ENCODE data around the gene ANKS1B.

ANKS1B gene

DNA sequence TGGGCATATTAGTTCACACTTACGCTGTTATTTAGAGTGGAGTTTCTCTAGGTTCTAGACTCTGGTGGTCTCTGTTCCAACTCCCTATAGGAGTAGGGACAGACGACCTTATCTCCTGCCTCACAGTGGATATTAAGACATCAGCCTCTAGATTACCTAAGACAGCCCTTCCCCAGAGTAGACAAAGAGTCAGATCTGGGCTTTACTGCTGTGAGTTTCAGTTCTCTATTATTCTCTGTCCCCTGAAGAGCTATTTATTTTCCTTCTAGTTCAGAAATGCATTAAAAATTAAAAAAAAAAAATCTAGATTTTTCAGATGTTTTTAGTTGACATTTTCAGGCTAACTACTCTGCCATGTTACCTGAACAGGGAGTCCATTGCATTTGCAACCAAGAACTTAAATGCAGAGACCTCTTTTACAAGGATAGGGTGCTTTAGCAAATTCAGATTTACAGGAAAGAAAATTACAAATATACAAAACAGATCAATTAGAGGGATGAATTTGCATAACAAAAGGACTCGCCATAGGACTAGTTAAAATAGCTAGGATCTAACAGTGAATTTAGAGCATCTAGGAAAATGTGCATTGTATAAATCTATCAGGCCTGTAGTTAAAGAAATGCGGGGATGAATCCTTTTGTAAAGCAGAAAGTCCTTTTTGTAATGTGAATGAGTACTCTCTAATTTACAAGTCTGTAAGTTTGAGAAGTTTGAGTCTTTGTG lies 958.2 kb downstream of the ANKS1B start:
- DNase-seq (ENCODE audit: low read depth in 2 of 2, low spot score in 1 of 2): no peak

DNA sequence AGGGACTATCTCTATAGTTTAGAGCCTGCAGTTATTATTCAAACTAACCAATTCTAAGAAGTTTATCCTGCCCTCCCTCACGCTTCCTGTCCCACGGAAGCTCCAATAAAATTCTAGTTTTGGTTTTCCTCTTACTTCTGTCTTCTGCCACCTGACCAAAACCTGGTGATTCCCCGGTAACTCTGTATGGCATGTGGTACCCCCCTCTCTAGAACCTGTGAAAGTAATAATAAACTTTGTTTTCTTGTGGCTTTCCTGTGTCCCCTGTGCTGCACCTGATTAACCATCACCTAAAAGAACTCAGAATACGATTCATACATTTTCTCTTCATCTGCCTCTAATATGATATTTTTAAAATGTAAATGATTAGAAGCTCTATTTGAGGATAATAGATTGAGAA lies 959.9 kb downstream of the ANKS1B start:
- no peak for DNase-seq (ENCODE audit: low read depth in 2 of 2, low spot score in 1 of 2)

DNA sequence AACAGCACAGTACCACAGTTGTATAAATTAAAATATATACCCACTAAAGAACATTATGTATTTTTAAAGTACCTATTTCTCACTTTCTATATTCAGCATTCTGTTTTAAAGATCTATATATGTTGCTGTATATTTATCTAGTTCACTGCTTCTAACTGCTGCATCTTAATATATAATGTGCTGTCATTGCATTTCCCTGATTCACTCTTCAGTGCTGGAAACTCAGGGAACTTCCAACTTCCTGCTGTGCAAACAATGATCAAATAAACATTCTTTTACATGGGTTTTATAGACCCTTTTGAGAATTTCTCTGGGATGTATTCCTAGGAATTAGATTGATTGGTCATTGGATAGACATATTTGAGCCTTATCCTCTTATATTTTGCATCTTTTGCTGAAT lies 960.5 kb downstream of the ANKS1B start:
- no peak for DNase-seq (ENCODE audit: low read depth in 2 of 2, low spot score in 1 of 2)

DNA sequence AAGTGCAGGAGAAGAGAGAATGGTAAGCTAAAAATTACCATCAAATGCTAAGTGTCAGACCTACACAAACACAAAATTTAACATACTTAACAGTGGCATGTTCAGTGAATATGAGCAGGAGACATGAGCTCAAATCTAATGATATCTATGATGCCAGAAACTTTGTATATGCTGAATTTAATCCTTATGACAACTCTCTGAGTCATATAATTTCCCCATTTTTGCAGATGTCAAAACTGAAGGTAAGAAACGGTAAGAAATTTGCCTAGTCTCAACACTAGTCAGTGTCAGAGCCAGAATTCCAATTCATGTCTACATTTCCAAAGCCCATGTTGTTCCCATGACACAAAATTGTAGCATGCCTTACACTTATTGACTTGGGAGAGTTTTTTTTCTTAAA lies 963.9 kb downstream of the ANKS1B start:
- DNase-seq (ENCODE audit: low read depth in 2 of 2, low spot score in 1 of 2): no peak

DNA sequence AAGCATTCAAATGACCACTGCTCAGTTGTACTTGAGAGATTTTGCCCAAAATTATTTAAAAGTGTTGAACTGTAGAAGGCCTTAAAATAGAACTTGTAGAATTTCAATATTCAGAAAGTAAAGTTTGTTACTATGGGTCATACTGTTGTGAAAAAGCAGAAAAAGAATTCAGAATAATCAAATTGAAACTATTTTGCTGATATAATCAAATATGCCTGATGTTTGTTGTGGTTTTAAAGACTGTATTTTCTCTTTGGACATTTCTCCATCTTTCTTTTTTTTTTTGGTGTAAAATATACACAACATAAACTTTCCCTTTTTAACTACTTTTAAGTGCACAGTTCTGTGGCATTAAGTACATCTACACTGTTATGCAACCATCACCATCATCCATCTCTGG lies 964.9 kb downstream of the ANKS1B start:
- no peak for DNase-seq (ENCODE audit: low read depth in 2 of 2, low spot score in 1 of 2)

DNA sequence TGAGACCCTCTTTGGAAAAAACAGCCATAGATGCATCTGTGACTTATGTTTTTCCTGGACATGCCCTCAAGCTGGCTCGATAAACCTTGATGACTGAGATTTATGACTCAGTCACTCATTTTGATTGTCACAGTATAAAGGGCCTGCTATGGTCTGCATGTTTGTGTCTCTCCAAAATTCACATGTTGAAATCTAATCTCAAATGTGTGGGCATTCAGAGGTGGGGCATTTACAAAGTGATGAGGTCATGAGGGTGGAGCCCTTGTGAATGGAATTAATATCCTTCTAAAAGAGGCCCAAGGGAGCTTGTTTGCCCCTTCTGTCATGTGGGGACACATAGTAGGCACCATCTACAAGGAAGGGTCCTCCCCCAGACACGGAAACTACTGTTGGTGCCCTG lies 966.8 kb downstream of the ANKS1B start:
- no peak for DNase-seq (ENCODE audit: low read depth in 2 of 2, low spot score in 1 of 2)

DNA sequence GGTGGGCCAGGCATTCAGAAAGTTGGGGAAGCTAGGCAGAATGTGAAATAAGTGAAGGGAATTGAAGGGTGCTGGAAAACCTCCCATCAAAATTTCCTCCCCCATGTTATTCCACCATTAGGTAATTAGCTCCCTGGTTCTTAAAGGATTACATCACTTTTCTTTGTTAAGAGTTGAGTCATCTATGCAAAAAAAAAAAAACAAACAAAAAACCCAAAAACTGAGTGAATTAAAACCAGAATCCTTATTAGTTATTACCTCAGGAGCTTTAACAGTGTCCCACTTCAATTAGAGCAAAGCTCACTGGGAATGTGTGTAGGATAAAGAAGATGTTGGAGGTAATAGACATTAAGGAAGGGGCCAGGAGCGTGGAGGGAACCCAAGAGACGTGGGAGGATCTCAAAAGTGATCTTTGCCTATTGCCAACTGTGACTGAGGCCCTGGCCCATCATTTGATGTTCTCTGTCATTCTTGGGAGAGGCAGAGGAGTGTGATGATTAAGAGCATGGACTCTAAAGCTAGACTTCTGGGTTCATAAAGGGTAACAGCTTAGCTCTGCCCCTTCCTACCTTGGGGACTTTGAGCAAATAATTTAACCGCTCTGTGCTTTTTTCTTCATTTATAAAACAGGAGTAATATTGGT lies 975.0 kb downstream of the ANKS1B start:
- DNase-seq (ENCODE audit: low read depth in 2 of 2, low spot score in 1 of 2): no peak

DNA sequence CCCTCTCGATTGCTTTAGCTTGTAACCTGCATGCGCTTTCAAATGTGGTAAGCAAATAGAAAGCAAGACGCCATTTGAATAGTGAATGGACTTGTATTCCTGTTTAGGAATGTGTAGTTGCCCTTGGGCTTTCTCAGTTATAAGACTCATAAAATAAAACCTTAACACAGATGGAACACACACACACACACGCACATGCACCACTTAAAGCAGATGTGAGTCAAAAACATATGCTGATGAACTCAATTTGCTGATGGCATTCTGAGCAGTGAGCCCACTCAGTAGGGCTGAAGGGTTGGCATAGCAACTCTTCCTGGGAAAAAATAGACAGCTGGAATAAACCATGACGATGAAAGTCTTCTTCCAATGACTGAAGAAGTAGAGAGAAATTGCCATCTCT lies 979.1 kb downstream of the ANKS1B start:
- no peak for DNase-seq (ENCODE audit: low read depth in 2 of 2, low spot score in 1 of 2)

DNA sequence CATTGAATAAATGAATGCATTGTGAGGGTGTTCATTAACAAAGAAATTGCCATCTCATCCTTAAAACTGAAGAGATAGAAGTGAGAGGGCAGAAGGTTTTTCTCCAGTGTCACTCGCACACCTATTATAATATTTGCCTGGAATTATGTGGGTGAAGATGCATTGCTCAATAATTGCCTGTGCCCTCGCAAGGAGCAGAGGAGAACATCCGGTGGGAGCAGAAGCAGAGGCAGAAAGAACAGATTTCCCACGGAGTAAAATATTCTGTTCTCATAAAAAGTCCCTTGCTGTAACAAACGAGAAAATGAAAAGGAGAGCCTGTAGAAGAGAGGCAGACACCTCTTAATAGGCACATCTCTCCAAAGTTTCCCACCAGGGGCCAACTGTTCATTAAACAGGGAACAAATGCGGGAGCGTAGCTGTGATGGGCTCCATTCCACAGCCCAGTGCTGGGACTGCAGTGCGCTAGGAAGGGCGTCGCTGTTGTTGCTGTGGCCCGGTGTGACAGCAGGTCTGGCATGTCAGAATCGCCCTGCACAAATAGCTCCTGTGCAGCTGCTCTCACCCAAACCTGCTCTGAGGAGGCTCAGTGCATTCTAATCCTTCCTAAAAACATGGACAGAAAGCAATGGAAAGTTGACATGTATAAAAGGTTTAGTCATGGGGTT lies 979.8 kb downstream of the ANKS1B start:
- DNase-seq (ENCODE audit: low read depth in 2 of 2, low spot score in 1 of 2): no peak

DNA sequence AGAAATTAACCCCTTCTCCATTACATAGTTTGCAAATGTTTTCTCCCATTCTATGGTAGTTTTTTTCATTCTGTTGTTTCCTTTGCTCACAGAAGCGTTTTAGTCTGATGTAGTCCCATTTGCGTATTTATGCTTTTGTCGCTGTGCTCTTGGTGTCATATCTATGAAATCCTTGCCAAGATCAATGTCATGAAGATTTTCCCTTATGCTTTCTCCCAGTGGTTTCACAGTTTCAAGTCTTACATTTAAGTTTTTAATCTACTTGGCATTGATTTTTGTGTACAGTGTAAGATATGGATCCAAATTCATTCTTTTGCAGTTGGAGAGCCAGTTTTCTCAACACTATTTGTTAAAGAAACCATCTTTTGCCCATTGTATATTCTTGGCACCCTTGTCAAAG lies 982.0 kb downstream of the ANKS1B start:
- no peak for DNase-seq (ENCODE audit: low read depth in 2 of 2, low spot score in 1 of 2)

DNA sequence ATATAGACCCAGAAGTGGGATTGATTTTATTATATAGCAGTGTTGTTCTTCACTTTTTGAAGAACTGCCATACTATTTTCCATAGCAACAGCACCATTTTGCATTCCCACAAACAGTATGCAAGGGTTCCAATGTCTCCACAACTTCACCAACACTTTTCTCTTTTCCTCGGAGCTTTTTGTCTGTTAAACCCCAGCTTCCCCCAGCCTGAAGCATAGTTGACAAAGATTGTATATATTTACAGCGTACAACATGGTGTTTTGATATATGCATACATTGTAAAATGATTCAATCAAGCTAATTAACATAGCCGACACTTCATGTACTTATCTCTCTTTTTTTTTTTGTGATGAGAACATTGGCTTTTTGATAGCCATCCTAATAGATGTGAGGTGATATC lies 982.6 kb downstream of the ANKS1B start:
- no peak for DNase-seq (ENCODE audit: low read depth in 2 of 2, low spot score in 1 of 2)

DNA sequence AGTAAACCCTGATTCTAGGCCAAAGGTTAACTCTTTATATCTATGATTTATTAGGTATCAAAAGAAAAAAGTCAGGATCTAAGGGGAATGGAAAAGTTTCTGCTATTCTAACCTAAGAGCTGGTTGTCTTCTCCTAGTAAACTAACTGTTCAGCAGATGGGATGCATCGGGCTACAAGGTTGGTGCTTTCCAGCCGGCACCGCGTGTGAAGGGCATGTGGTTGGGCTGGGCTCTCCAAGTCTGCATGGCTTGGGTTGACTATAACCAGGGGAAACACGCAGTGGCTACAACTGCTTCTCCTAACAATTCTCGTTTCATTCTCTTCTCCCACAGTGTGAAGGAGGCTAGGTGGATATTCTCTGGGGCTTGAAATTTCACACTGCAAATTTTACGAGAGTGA lies 985.2 kb downstream of the ANKS1B start:
- no peak for DNase-seq (ENCODE audit: low read depth in 2 of 2, low spot score in 1 of 2)

DNA sequence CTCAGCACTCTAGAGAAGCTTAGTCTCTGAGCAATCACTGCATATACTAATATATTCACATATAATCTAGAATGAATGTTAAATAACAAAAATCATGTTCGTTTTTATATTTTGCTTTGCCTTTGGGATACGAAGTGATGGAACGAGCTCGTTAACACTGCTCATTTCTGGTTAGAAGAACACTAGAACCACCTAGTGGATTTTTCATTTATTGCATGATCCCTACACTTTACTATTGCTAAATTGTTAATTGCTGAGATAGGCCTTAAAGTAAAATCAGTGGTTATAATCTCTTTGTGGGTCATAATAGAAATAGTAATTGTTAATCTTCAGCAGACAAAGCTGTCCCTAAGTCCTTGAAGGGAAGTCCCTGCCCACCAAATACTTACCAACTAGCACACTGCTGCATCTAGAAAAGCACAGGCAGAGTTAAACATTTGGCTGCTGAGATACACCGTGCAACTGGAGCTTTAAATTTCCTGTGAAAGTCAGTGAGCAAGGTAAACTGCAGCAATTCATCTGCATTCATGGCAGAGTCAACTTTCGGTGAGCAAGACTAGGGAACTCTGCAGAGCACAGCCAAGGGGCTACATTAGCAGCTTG lies 985.9 kb downstream of the ANKS1B start:
- DNase-seq (ENCODE audit: low read depth in 2 of 2, low spot score in 1 of 2): no peak

DNA sequence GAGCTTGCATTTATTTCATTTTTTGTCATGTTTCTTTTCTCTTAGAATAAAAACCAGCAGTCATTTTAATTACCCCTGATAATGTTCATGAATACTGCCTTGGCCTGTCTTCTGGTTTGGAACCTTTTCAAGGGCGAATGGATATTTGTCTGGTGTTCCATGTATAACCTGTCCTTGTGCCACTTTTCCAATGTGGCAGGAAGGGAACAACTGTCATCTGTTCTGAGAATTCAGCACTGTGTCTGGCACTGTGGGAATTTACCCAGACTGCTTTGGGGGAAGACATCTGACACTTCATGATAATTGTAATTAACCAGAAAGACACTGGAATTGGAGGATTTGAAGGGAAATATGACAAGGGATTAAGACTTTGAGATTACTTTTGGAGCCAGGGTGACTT lies 986.8 kb downstream of the ANKS1B start:
- no peak for DNase-seq (ENCODE audit: low read depth in 2 of 2, low spot score in 1 of 2)

DNA sequence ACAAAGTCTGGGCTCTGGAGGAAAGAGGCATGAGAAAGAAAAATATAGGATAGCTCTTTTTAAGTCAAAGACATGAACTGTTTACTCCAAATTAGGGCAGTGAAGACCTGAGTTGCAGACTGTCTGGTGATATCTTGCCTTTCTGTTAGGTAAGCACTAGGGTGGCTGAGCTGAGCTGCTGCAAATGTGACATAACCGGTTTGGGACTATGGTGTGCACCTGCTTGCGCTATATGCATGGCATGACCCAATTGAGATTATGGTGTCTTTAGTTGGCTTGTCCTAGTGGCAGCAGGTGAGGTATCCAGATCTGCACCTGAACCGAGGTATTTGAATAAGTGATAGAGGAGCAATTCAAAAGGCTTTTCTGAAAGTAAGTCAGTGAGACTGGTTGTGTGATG lies 994.1 kb downstream of the ANKS1B start:
- no peak for DNase-seq (ENCODE audit: low read depth in 2 of 2, low spot score in 1 of 2)

DNA sequence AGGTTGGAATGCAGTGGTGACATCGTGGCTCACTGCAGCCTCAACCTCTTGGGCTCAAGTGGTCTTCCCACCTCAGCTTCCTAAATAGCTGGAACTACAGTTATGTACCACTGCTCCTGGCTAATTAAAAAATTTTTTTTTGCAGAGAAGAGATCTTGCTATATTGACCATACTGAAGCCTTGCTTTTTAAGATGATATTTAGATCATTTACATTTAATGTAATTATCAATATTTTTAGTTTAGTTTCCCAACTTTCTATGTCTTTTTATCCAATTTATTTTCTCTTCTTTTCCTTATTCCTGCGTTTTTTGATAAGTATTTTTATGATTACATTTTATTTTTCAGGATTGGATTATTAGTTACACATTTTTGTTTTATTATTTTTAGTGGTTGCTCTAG lies 999.6 kb downstream of the ANKS1B start:
- no peak for DNase-seq (ENCODE audit: low read depth in 2 of 2, low spot score in 1 of 2)

DNA sequence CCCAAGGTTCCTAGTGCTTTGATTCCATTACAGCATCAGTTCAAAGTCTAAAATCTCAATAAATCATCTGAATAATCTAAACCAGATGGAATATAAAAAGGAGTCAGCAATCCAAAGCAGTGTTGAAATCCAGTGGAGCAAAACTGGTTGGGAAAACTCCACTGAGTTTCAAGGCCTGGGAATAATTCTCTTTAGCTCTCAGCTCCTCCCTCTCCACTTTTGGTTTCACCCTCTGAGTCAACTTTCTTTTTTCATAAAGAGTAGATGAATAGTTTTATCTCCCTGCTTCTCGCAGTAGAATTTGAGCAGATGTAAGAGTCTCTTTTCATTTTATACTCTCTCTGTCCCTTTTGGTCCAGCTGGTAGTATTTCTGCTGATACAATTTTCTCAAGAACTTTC lies 1001.1 kb downstream of the ANKS1B start:
- no peak for DNase-seq (ENCODE audit: low read depth in 2 of 2, low spot score in 1 of 2)

DNA sequence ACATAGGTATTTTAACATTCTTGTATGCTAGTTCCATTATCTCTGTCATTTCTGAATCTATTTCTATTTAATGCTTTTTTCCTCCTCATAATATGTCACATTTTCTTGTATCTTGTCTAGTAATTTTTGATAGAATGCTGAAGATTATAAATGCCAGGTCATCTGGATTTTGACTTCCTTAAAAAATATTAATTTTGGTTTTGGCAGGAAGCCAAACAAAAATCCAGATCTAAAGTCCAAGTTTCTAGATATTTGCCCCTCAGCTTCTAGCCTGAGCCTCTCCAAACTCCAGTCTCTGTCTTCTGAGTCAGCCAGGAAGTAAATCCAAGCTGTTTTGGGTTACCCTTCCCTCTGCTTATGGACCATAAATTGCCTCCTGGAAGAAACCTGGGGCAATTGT lies 1004.2 kb downstream of the ANKS1B start:
- no peak for DNase-seq (ENCODE audit: low read depth in 2 of 2, low spot score in 1 of 2)

DNA sequence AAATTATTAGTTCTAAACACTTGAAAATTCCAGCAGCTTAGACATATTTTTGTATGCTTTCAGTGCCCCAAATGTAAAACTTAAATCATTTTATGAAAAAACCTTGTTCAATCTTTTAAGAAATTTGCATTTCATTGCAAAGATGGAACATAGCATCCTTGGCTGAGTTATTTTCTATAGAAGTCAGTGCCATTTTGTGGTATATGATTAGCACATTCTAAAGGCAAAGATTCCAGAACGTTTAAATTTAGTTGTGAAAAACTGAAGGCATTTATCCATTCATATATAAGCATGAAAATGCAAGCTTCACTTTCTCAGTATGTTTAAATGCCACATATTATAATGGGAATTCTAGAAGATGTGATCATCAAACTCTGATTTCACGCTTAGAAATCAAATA lies 1007.5 kb downstream of the ANKS1B start:
- DNase-seq (ENCODE audit: low read depth in 2 of 2, low spot score in 1 of 2): no peak

DNA sequence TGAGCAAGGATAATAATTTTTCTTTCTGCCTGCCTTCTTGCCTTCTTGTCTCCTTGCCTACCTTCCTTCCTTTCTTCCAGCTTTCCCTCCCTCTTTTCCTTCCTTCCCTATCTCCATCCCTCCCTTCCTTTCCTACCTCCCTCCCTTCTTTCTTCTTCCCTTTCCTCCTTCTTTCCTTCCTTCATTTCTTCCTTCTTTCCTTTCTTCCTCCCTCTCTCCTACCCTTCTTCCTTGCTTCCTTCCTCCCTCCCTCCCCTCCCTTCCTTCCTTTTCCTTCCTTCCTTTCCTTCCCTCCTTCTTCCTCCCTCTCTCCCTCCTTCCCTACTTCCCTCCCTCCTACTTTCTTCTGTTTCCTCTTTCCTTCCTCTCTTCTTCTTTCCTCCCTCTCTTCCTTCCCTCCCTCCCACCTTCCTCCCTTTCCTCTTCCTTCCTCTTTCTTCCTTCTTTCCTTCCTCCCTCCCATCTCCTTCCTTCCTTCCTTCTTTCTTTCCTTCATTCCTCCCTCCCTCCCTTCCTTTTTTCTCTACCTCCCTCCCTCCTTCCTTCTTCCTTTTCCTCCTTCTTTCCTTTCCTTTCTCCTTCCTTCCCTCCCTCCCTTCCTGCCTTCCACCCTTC lies 1009.9 kb downstream of the ANKS1B start:
- no peak for DNase-seq (ENCODE audit: low read depth in 2 of 2, low spot score in 1 of 2)

DNA sequence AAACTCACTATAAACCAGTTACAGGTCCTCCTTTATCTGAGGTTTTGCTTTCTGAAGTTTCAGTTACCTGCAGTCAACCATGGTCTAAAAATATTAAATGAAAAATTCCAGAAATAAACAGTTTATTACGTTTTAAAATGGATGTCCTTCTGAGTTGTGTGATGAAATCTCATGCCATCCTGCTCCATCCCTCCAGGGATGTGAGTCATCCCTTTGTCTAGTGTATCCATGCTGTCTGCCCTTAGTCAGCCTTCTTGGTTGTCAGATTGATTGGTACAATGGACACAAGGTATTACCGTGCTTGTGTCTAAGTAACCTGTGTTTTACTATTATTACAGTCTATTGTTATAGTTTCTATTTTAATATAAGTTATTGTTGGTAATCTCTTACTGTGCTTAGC lies 1011.3 kb downstream of the ANKS1B start:
- no peak for DNase-seq (ENCODE audit: low read depth in 2 of 2, low spot score in 1 of 2)

DNA sequence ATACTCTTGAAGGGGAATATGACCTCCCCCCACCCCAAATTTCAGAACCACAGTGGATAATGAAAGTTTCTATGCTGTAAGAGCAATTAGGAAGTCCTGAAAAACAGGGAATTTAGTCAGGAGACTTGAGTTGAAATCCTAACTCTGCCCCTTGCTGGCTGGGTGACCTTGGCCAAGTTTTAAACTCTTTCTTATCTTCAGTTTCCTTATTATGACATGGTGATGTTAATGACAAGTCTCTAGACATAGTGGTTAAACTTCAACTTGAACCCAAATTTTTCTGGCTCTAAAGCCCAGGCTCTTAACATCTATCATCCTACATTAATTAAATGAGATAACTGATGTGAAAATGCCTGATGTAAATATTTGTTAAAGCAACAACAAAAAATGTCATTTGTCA lies 1013.8 kb downstream of the ANKS1B start:
- no peak for DNase-seq (ENCODE audit: low read depth in 2 of 2, low spot score in 1 of 2)

Measured in stimulated activated CD8-positive, alpha-beta memory T cell treated with anti-CD3 and anti-CD28 coated beads, Interleukin-4, amount 100 ng/mL, for 1 hour (primary cell).